DOHH2 (cell line): Measurements from ENCODE around the gene TOGARAM2.

ENCODE experiments used
- EZH2phosphoT487 ChIP-seq: fragments of 200-600 bp; sonication (generic); IDR thresholded peaks from 2 replicates; pipeline ENCODE4 v1.6.1; 2017; ENCODE audit warnings: borderline replicate concordance, mild to moderate bottlenecking, antibody characterized with exemption, low read length, moderate library complexity, mixed read lengths
- TF ChIP-seq, protein P1 (sequence below): fragments of 200-600 bp; sonication (generic); IDR thresholded peaks from one replicate; pipeline ENCODE4 v1.5.1; 2014; ENCODE audit warnings: antibody characterized with exemption, mild to moderate bottlenecking, low read depth, low read length; ENCODE audit not compliant: poor library complexity, severe bottlenecking

DNA sequence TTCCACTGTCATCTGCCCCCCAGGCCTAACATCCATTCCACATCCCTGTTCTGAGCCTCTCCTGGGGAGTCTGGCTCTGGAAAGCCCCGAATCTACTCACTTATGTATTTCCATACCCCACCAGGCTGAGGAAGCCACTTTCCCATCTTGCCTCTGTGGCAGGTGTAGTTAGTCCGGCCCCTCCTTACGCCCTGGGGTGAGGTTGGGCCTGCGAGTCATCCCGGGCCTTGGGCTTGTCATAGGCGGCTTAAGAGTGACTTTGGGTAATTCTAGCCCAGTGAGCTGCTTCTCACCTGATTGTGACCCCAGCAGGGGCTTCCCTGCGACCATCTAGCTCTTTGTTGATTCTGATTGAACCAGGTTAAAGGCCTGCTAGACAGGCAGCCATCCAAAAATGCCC lies 72.1 kb downstream of the TOGARAM2 start:
- TF ChIP-seq, protein P1, sequence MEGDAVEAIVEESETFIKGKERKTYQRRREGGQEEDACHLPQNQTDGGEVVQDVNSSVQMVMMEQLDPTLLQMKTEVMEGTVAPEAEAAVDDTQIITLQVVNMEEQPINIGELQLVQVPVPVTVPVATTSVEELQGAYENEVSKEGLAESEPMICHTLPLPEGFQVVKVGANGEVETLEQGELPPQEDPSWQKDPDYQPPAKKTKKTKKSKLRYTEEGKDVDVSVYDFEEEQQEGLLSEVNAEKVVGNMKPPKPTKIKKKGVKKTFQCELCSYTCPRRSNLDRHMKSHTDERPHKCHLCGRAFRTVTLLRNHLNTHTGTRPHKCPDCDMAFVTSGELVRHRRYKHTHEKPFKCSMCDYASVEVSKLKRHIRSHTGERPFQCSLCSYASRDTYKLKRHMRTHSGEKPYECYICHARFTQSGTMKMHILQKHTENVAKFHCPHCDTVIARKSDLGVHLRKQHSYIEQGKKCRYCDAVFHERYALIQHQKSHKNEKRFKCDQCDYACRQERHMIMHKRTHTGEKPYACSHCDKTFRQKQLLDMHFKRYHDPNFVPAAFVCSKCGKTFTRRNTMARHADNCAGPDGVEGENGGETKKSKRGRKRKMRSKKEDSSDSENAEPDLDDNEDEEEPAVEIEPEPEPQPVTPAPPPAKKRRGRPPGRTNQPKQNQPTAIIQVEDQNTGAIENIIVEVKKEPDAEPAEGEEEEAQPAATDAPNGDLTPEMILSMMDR, result no peak
- TF ChIP-seq EZH2phosphoT487, result no peak
